Brain microvascular endothelial cell (primary cell): ENCODE measurements around the gene NMU.

Experiments used
- DNase-seq: peaks from one replicate; pipeline ENCODE4 v3.0.0-alpha.2; 2020
- H3K27ac ChIP-seq: fragments of 250-450 bp; sonication (Bioruptor Pico); 2 replicates; pipeline ENCODE4 v1.5.1; 2020; ENCODE audit warnings: mild to moderate bottlenecking, moderate library complexity
- H3K27me3 ChIP-seq: fragments of 250-450 bp; sonication (Bioruptor Pico); replicated peaks from 2 replicates; pipeline ENCODE4 v1.5.1; 2020; ENCODE audit warnings: mild to moderate bottlenecking
- H3K36me3 ChIP-seq: fragments of 250-450 bp; sonication (Bioruptor Pico); replicated peaks from 2 replicates; pipeline ENCODE4 v1.5.1; 2020; ENCODE audit warnings: mild to moderate bottlenecking
- H3K4me3 ChIP-seq: 2 replicates; pipeline ENCODE4 v1.5.1; 2011; ENCODE audit warnings: low read depth, mild to moderate bottlenecking, control low read depth, low read length, moderate library complexity
- CTCF ChIP-seq: IDR thresholded peaks from 2 replicates; pipeline ENCODE4 v1.5.1; 2011; ENCODE audit warnings: low read depth, mild to moderate bottlenecking, moderate library complexity, low read length, control low read depth, inconsistent platforms; ENCODE audit errors: missing control alignments
- in situ Hi-C: cut with HindIII; loops from 2 replicates; pipeline ENCODE4 v1.10.0; 2017; ENCODE audit warnings: low sequenced_read_pairs, low pct_ligation_motif_present

The NMU gene

GRCh38 chr4:55546506-55546755 is 89.7 kb downstream of the NMU start:
- Histone ChIP-seq H3K27me3 (no peaks in the 10 kb centered on the region), H3K27ac (peak overlapping the region; percentile 73), H3K4me3 (peak overlapping the region; percentile 72), H3K36me3 (no peaks in the 10 kb centered on the region)
- no peak for DNase-seq
- in situ Hi-C loops, result no loop called here
- no peak for TF ChIP-seq CTCF

- DNase-seq, result peak; percentile 47
- H3K27ac ChIP-seq, result peak overlapping the region; percentile 82
- no peak for TF ChIP-seq CTCF
- H3K36me3 ChIP-seq, result no peaks in the 10 kb centered on the region
- H3K27me3 ChIP-seq, result no peaks in the 10 kb centered on the region
- H3K4me3 ChIP-seq, result peak overlapping the region; percentile 72
- in situ Hi-C loops, result no loop called here
Observed at GRCh38 chr4:55545641-55546505, 90.2 kb downstream of the NMU start.
